ENCODE measurements around the gene MAP2K5. TPM values are rescaled to one million over a fixed set of nuclear protein-coding genes. Genes with fewer than 3 reads are reported as not detected.
"Not testable (repeated sequence)": the region's sequence is repeated elsewhere in the genome, so short reads cannot be mapped to it uniquely, and the experiment has no call there.

The MAP2K5 gene
- polyA plus RNA-seq, 1 donor = 23.6 TPM

- no peak for DNase-seq
These were observed 52.3 kb downstream of the MAP2K5 start for GRCh38 chr15:67594770-67595169.

- no peak for DNase-seq
These were observed 53.1 kb downstream of the MAP2K5 start for GRCh38 chr15:67595572-67595971.

GRCh38 chr15:67601073-67601472 is 58.6 kb downstream of the MAP2K5 start:
- DNase-seq = no peak

- no peak for DNase-seq
These were observed 60.6 kb downstream of the MAP2K5 start for GRCh38 chr15:67603063-67603462.

- no peak for DNase-seq
These were observed 63.4 kb downstream of the MAP2K5 start for GRCh38 chr15:67605871-67606270.

- DNase-seq = no peak
These were observed 64.2 kb downstream of the MAP2K5 start for GRCh38 chr15:67606742-67607141.

GRCh38 chr15:67607329-67607728 is 64.8 kb downstream of the MAP2K5 start:
- no peak for DNase-seq

- no peak for DNase-seq
These were observed 65.6 kb downstream of the MAP2K5 start for GRCh38 chr15:67607959-67608637.

- no peak for DNase-seq
These were observed 66.1 kb downstream of the MAP2K5 start for GRCh38 chr15:67608638-67608959.

GRCh38 chr15:67611370-67612369 is 69.2 kb downstream of the MAP2K5 start:
- peak; percentile 21 for DNase-seq

- no peak for DNase-seq
These were observed 70.7 kb downstream of the MAP2K5 start for GRCh38 chr15:67613211-67613610.

GRCh38 chr15:67613708-67614107 is 71.2 kb downstream of the MAP2K5 start:
- DNase-seq = no peak

GRCh38 chr15:67615131-67615534 is 72.6 kb downstream of the MAP2K5 start:
- DNase-seq = not testable (repeated sequence)

GRCh38 chr15:67618297-67618696 is 75.8 kb downstream of the MAP2K5 start:
- no peak for DNase-seq

- no peak for DNase-seq
These were observed 79.6 kb downstream of the MAP2K5 start for GRCh38 chr15:67622110-67622509.

GRCh38 chr15:67632261-67632660 is 89.8 kb downstream of the MAP2K5 start:
- no peak for DNase-seq

- DNase-seq = not testable (repeated sequence)
These were observed 93.4 kb downstream of the MAP2K5 start for GRCh38 chr15:67635950-67636349.

- no peak for DNase-seq
These were observed 97.1 kb downstream of the MAP2K5 start for GRCh38 chr15:67639591-67639990.

- no peak for DNase-seq
These were observed 99.0 kb downstream of the MAP2K5 start for GRCh38 chr15:67641453-67641852.

- no peak for DNase-seq
These were observed 104.3 kb downstream of the MAP2K5 start for GRCh38 chr15:67646847-67647246.

- no peak for DNase-seq
These were observed 110.1 kb downstream of the MAP2K5 start for GRCh38 chr15:67652586-67652985.

GRCh38 chr15:67660446-67660845 is 117.9 kb downstream of the MAP2K5 start:
- DNase-seq = no peak

GRCh38 chr15:67660874-67661606 is 118.5 kb downstream of the MAP2K5 start:
- DNase-seq = no peak
